Naive thymus-derived CD4-positive, alpha-beta T cell (primary cell): ENCODE results near the gene CLEC19A. TPM values are rescaled to one million over a fixed set of nuclear protein-coding genes. Genes with fewer than 3 reads are reported as not detected.

Experiments
- ATAC-seq: fragments of 150-1000 bp; cut with Tn5 transposase; 2 replicates; pipeline ENCODE4 v1.10.0; 2021; ENCODE audit warnings: mild to moderate bottlenecking, moderate library complexity
- CTCF ChIA-PET: fragments of 350-600 bp; sonication (Branson Sonifier 250); formaldehyde crosslinking; loops from one replicate; lab custom pipeline; 2021; ENCODE audit warnings: antibody characterized with exemption; lab: Charles Lee
- POLR2A ChIA-PET: fragments of 350-600 bp; sonication (Branson Sonifier 250); formaldehyde crosslinking; loops from one replicate; lab custom pipeline; 2021; ENCODE audit warnings: antibody characterized with exemption, inconsistent platforms; lab: Charles Lee
- DNase-seq, 9 donors: peaks; one replicate each; pipeline versions ENCODE4 v3.0.0 to v3.0.0-alpha.2; 2020 to 2022; ENCODE audit warnings: mixed read lengths in 1 of 9
- H3K27ac ChIP-seq: one replicate; pipeline ENCODE4 v1.7.0; 2013; ENCODE audit warnings: mild to moderate bottlenecking, low read depth, low read length, moderate library complexity
- H3K27me3 ChIP-seq, 2 donors: one replicate each; pipeline ENCODE4 v1.7.0; 2013; ENCODE audit warnings: low read length in 2 of 2, mild to moderate bottlenecking in 2 of 2, moderate library complexity in 2 of 2; ENCODE audit not compliant: control insufficient read depth in 2 of 2, insufficient read depth in 2 of 2
- H3K36me3 ChIP-seq, 3 experiments: 1 replicate in 2 of 3; 2 replicates in 1 of 3; pipeline ENCODE4 v1.7.0; 2013; ENCODE audit warnings: low read length in 3 of 3, mild to moderate bottlenecking in 3 of 3, moderate library complexity in 1 of 3; ENCODE audit not compliant: insufficient read depth in 3 of 3, control insufficient read depth in 2 of 3
- H3K4me1 ChIP-seq, 2 donors: one replicate each; pipeline ENCODE4 v1.7.0; 2013; ENCODE audit warnings: low read length in 2 of 2, mild to moderate bottlenecking in 2 of 2, moderate library complexity in 1 of 2; ENCODE audit not compliant: control insufficient read depth in 2 of 2, insufficient read depth in 2 of 2
- H3K4me3 ChIP-seq: 2 replicates; pipeline ENCODE4 v1.7.0; 2013; ENCODE audit warnings: mild to moderate bottlenecking, low read length
- H3K9me3 ChIP-seq, 3 experiments: 1 replicate in 2 of 3; 2 replicates in 1 of 3; pipeline ENCODE4 v1.7.0; 2013; ENCODE audit warnings: low read length in 3 of 3; ENCODE audit not compliant: control insufficient read depth in 2 of 3
- H3K27ac Mint-ChIP-seq, 9 donors: one replicate each; pipeline ENCODE4 v1.8.0; 2020 to 2022; ENCODE audit warnings: mixed read lengths in 9 of 9, mild to moderate bottlenecking in 8 of 9, moderate library complexity in 5 of 9, inconsistent platforms in 2 of 9
- H3K27me3 Mint-ChIP-seq, 5 donors: one replicate each; pipeline ENCODE4 v1.8.0; 2021 to 2022; ENCODE audit warnings: mixed read lengths in 5 of 5, mild to moderate bottlenecking in 1 of 5
- H3K36me3 Mint-ChIP-seq, 5 donors: one replicate each; pipeline ENCODE4 v1.8.0; 2020 to 2022; ENCODE audit warnings: mixed read lengths in 5 of 5, mild to moderate bottlenecking in 3 of 5, inconsistent platforms in 1 of 5
- H3K4me1 Mint-ChIP-seq, 7 donors: one replicate each; pipeline ENCODE4 v1.8.0; 2020 to 2022; ENCODE audit warnings: mixed read lengths in 7 of 7, mild to moderate bottlenecking in 3 of 7, inconsistent platforms in 1 of 7
- H3K4me3 Mint-ChIP-seq, 10 donors: one replicate each; pipeline ENCODE4 v1.8.0; 2020 to 2022; ENCODE audit warnings: mild to moderate bottlenecking in 10 of 10, mixed read lengths in 10 of 10, moderate library complexity in 6 of 10, inconsistent platforms in 2 of 10
- H3K9me3 Mint-ChIP-seq, 11 donors: one replicate each; pipeline ENCODE4 v1.8.0; 2020 to 2022; ENCODE audit warnings: mixed read lengths in 11 of 11, mild to moderate bottlenecking in 4 of 11, inconsistent platforms in 1 of 11, moderate library complexity in 1 of 11
- intact Hi-C, 2 donors: fragments of 100-400 bp; cut with micrococcal nuclease; formaldehyde crosslinking; loops; one replicate each; pipeline ENCODE4 v1.15.1; 2023
- polyA plus RNA-seq, 2 donors: library from polyadenylated mRNA; unstranded; fragments of 300-500 nt; fragmentation: Illumina TruSeq; gene quantifications; one replicate each; pipeline ENCODE4 v1.2.3, GENCODE V29; 2021
- total RNA-seq, 6 experiments: library from RNA in 5 of 6; stranded (reverse) in 5 of 6; gene quantifications; 1 replicate in 5 of 6; 2 replicates in 1 of 6; pipeline ENCODE4 v1.2.3 and lab custom pipeline; 2021 to 2026

Gene CLEC19A
- total and polyA plus RNA-seq, 7 experiments from 2014 or later, result not detected

GRCh38 chr16:19359556-19359955 lies 74.0 kb downstream of the CLEC19A start:
- ChIA-PET CTCF (no interaction called here), POLR2A (no interaction called here)
- Mint-ChIP-seq H3K4me1 (peaks cover 0 to 3% (median 0%) of the 10 kb centered on the region in 7 donors), H3K36me3 (no peaks in the 10 kb centered on the region), H3K4me3 (no peak overlapping the region), H3K9me3 (peaks cover 0 to 8% (median 0%) of the 10 kb centered on the region in 11 donors), H3K27me3 (peaks cover 0 to 5% (median 0%) of the 10 kb centered on the region in 5 donors), H3K27ac (no peak overlapping the region)
- intact Hi-C loops, result no loop called here
- Histone ChIP-seq H3K27me3 (no peaks in the 10 kb centered on the region), H3K27ac (no peak overlapping the region), H3K9me3 (no peaks in the 10 kb centered on the region), H3K36me3 (no peaks in the 10 kb centered on the region), H3K4me1 (no peaks in the 10 kb centered on the region), H3K4me3 (no peak overlapping the region)
- DNase-seq, result no peak
- ATAC-seq, result no peak

Other genes starting within 250 kb of the CLEC19A start
- 10 to 100 TPM; 16.7 to 20.4 (median 17.5) TPM for gene COQ7, start 218.1 kb upstream of the CLEC19A start, total RNA-seq
- gene COQ7, start 218.1 kb upstream of the CLEC19A start, polyA plus RNA-seq, result 10 to 100 TPM; 19.3 to 19.5 TPM
- gene ITPRIPL2, start 171.8 kb upstream of the CLEC19A start, total RNA-seq, result 10 to 100 TPM in 1 of 5 experiments, 1 to 10 TPM in 1, under 1 TPM in 3; 0.49 to 14.3 (median 0.64) TPM
- gene ITPRIPL2, start 171.8 kb upstream of the CLEC19A start, polyA plus RNA-seq, result not detected
- gene SYT17, start 117.5 kb upstream of the CLEC19A start, total RNA-seq, result 1 to 10 TPM in 1 of 5 experiments, under 1 TPM in 2, not detected in 2; 0.08 to 3.6 (median 0.24) TPM
- not detected for gene SYT17, start 117.5 kb upstream of the CLEC19A start, polyA plus RNA-seq
- not detected for gene TMC5, start 132.2 kb downstream of the CLEC19A start, total RNA-seq
- not detected for gene TMC5, start 132.2 kb downstream of the CLEC19A start, polyA plus RNA-seq
- gene GDE1, start 236.4 kb downstream of the CLEC19A start, total RNA-seq, result 10 to 100 TPM; 16.6 to 27.6 (median 18.8) TPM
- 10 to 100 TPM; 21.1 to 25.7 TPM for gene GDE1, start 236.4 kb downstream of the CLEC19A start, polyA plus RNA-seq
- 10 to 100 TPM; 14.9 to 33.0 (median 18.2) TPM for gene CCP110, start 238.2 kb downstream of the CLEC19A start, total RNA-seq
- 10 to 100 TPM in 1 of 2 donors, 1 to 10 TPM in 1; 9.2 to 11.2 TPM for gene CCP110, start 238.2 kb downstream of the CLEC19A start, polyA plus RNA-seq